Measurements from ENCODE around the gene FAF2. TPM values are rescaled to one million over a fixed set of nuclear protein-coding genes. Genes with fewer than 3 reads are reported as not detected.

FAF2 gene
- total RNA-seq, 1 donor from 2014 or later, result 45.5 TPM

DNA sequence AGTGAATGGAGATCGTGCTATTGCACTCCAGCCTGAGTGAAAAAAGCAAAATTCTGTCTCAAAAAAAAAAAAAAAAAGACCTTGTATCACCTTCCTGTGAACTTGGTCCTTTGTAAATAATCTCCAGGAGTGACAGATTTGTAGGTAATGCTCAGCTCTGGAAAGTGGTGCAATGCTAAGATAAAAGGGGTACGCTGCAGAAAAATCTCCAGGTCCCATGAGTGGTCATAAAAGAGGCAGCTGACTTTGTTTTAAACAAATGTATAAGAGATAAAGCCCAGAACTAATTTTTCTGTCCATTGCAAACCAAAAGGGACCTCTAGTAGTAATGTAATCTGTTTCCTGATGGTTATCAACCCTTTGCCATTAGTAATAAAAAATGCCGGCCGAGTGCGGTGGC is 55.3 kb downstream of the FAF2 start:
- H3K36me3 ChIP-seq (ENCODE audit: control insufficient read depth, insufficient read depth, low read length), result peaks cover 3% of the 10 kb centered on the region
- TF ChIP-seq, protein P1, sequence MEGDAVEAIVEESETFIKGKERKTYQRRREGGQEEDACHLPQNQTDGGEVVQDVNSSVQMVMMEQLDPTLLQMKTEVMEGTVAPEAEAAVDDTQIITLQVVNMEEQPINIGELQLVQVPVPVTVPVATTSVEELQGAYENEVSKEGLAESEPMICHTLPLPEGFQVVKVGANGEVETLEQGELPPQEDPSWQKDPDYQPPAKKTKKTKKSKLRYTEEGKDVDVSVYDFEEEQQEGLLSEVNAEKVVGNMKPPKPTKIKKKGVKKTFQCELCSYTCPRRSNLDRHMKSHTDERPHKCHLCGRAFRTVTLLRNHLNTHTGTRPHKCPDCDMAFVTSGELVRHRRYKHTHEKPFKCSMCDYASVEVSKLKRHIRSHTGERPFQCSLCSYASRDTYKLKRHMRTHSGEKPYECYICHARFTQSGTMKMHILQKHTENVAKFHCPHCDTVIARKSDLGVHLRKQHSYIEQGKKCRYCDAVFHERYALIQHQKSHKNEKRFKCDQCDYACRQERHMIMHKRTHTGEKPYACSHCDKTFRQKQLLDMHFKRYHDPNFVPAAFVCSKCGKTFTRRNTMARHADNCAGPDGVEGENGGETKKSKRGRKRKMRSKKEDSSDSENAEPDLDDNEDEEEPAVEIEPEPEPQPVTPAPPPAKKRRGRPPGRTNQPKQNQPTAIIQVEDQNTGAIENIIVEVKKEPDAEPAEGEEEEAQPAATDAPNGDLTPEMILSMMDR (IDR thresholded peaks at IDR 0.05; ENCODE audit: insufficient read depth, low read length, poor library complexity, severe bottlenecking), result no peak
- no peak for DNase-seq (ENCODE audit: low read depth)
- no peaks in the 10 kb centered on the region for H3K27me3 ChIP-seq (ENCODE audit: control insufficient read depth, insufficient read depth, low read length)
- H3K4me3 ChIP-seq (ENCODE audit: low read depth, low read length), result no peak overlapping the region

DNA sequence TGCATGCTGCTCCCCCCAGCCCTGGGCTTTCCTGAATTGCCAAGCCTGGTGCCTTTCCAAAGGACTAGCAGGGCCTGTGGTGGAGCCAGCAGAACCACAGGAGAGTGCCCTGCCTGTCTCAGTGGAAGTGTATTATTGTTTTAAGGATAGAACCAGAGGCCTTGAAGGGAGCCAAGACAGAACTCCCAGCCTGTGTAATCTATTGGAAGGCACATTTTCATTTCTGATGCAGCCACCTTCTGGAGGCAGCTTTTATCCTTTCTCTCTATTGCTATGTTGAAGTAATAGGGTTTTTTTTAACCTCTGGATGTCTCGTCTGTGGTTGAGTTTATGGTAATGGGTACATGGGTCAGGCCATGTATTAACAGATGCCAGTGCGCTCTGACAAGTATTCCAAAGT is 59.7 kb downstream of the FAF2 start:
- H3K27me3 ChIP-seq (ENCODE audit: control insufficient read depth, insufficient read depth, low read length), result no peaks in the 10 kb centered on the region
- TF ChIP-seq, protein P1 (IDR thresholded peaks at IDR 0.05; ENCODE audit: insufficient read depth, low read length, poor library complexity, severe bottlenecking), result no peak
- peaks cover 1% of the 10 kb centered on the region for H3K36me3 ChIP-seq (ENCODE audit: control insufficient read depth, insufficient read depth, low read length)
- H3K4me3 ChIP-seq (ENCODE audit: low read depth, low read length), result no peak overlapping the region
- no peak for DNase-seq (ENCODE audit: low read depth)

DNA sequence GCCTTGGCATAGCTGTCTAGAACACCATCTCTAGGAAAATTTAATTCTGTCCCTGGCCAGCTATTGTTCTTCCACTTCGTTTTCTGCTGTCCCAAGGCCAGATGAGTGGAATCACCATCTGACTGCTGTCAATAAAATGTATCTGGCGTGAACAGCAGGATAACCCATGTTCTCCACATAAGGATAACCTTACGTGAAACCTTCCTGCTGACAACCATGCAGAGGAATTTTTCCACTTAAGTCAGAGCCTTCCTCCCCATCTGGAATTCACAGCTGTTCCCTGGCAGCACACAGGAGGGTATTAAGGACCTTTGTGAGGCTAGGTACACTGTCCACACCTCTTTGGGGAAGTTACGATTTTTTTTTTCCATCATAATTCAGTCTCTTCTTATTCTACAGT is 60.4 kb downstream of the FAF2 start:
- TF ChIP-seq, protein P1 (IDR thresholded peaks at IDR 0.05; ENCODE audit: insufficient read depth, low read length, poor library complexity, severe bottlenecking), result no peak
- DNase-seq (ENCODE audit: low read depth), result no peak
- H3K36me3 ChIP-seq (ENCODE audit: control insufficient read depth, insufficient read depth, low read length), result peaks cover 1% of the 10 kb centered on the region
- H3K4me3 ChIP-seq (ENCODE audit: low read depth, low read length), result no peak overlapping the region
- H3K27me3 ChIP-seq (ENCODE audit: control insufficient read depth, insufficient read depth, low read length), result no peaks in the 10 kb centered on the region

DNA sequence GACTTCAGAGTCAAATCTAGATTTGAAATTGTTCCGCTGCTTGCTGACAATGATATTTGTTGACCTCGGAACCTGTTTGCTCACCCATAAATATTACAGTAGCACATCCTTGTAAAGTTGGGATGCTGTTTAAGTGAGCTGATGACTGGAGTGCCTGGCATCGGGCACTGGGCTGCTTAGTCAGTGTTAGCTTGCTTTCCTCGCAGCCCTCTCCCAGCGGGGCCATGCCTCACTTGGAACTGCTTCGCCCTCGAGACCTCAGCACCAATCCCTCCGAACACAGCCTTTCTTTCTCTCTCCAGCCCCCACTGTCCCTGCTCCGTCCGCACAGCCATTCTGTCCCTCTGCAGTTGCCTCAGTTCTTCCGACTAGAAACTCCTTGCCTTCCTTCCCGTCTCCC is 65.6 kb downstream of the FAF2 start:
- H3K27me3 ChIP-seq (ENCODE audit: control insufficient read depth, insufficient read depth, low read length), result no peaks in the 10 kb centered on the region
- TF ChIP-seq, protein P1 (IDR thresholded peaks at IDR 0.05; ENCODE audit: insufficient read depth, low read length, poor library complexity, severe bottlenecking), result no peak
- H3K4me3 ChIP-seq (ENCODE audit: low read depth, low read length), result no peak overlapping the region
- DNase-seq (ENCODE audit: low read depth), result no peak
- no peaks in the 10 kb centered on the region for H3K36me3 ChIP-seq (ENCODE audit: control insufficient read depth, insufficient read depth, low read length)

DNA sequence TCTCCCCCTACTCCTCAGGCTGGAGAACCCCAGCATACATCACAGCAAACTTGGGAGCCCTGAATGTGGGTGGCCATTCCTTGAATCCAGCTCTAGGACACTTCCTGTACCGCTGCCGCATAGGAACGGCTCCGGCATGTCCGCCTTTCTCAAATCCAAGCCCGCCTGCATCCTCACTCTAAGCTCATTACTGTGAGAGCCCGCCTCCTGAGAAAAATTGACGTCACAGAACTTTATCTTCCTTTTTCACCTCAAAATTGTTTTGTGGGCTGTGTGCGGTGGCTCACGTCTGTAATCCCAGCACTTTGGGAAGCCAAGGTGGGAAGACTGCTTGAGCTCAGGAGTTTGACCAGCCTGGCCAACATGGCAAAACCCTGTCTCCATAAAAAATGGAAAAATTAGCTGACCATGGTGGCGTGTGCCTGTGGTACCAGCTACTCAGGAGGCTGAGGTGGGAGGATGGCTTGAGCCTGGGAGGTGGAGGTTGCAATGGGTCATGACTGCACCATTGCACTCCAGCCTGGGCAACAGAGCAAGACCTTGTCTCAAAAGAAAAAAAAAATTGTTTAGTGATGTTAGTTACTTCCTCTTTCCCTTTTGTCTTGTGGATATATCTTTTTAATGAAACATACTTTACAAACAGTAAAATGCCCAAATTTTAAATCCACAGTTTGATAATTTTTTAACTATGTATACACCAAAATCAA is 66.2 kb downstream of the FAF2 start:
- no peak for DNase-seq (ENCODE audit: low read depth)

More for the DNA sequence above, 66.2 kb downstream of the FAF2 start:
- no peaks in the 10 kb centered on the region for H3K27me3 ChIP-seq (ENCODE audit: control insufficient read depth, insufficient read depth, low read length)
- no peaks in the 10 kb centered on the region for H3K36me3 ChIP-seq (ENCODE audit: control insufficient read depth, insufficient read depth, low read length)
- TF ChIP-seq, protein P1 (IDR thresholded peaks at IDR 0.05; ENCODE audit: insufficient read depth, low read length, poor library complexity, severe bottlenecking), result no peak
- no peak overlapping the region for H3K4me3 ChIP-seq (ENCODE audit: low read depth, low read length)

Data from kidney epithelial cell (primary cell).